Cardiac fibroblast (primary cell): ENCODE measurements around the gene NEUROD6.

Experiments used
- DNase-seq, 2 donors: peaks; one replicate each; pipeline versions ENCODE4 v3.0.0 to v3.0.0-alpha.2; 2010; ENCODE audit warnings: low read depth in 2 of 2
- H3K4me3 ChIP-seq, 2 donors: replicated peaks in 1 of 2; 1 replicate in 1 of 2; 2 replicates in 1 of 2; pipeline ENCODE4 v1.5.1; 2011; ENCODE audit warnings: low read depth in 2 of 2, low read length in 2 of 2, mild to moderate bottlenecking in 2 of 2, moderate library complexity in 1 of 2
- CTCF ChIP-seq: IDR thresholded peaks from one replicate; pipeline ENCODE4 v1.5.1; 2011; ENCODE audit warnings: low read depth, mild to moderate bottlenecking, low read length, inconsistent platforms

The NEUROD6 gene

GRCh38 chr7:31335884-31336201, 4.7 kb downstream of the NEUROD6 start:
- no peak for TF ChIP-seq CTCF
- H3K4me3 ChIP-seq, result no peak overlapping the region
- no peak for DNase-seq

GRCh38 chr7:31335161-31335856, 5.2 kb downstream of the NEUROD6 start:
- no peak overlapping the region for H3K4me3 ChIP-seq
- TF ChIP-seq CTCF, result no peak
- DNase-seq, result no peak

GRCh38 chr7:31333291-31333690, 7.2 kb downstream of the NEUROD6 start:
- no peak for TF ChIP-seq CTCF
- H3K4me3 ChIP-seq, result no peak overlapping the region
- no peak for DNase-seq

GRCh38 chr7:31327071-31327470, 13.5 kb downstream of the NEUROD6 start:
- TF ChIP-seq CTCF, result no peak
- no peak overlapping the region for H3K4me3 ChIP-seq
- no peak for DNase-seq

GRCh38 chr7:31326416-31326815, 14.1 kb downstream of the NEUROD6 start:
- DNase-seq, result no peak
- TF ChIP-seq CTCF, result no peak
- H3K4me3 ChIP-seq, result no peak overlapping the region

- DNase-seq, result no peak
- TF ChIP-seq CTCF, result no peak
- H3K4me3 ChIP-seq, result no peak overlapping the region
These were observed 17.4 kb downstream of the NEUROD6 start for GRCh38 chr7:31323101-31323500.

- no peak for DNase-seq
- no peak overlapping the region for H3K4me3 ChIP-seq
- TF ChIP-seq CTCF, result no peak
These were observed 19.9 kb downstream of the NEUROD6 start for GRCh38 chr7:31320675-31321074.
